Right hindlimb (tissue), 1 donor: ENCODE measurements around the gene CBFA2T2.
"Not testable (repeated sequence)": the region's sequence is repeated elsewhere in the genome, so short reads cannot be mapped to it uniquely, and the experiment has no call there.

Experiments used
- DNase-seq: peaks from one replicate; pipeline ENCODE4 v3.0.0-alpha.2; 2018

CBFA2T2 gene

DNA sequence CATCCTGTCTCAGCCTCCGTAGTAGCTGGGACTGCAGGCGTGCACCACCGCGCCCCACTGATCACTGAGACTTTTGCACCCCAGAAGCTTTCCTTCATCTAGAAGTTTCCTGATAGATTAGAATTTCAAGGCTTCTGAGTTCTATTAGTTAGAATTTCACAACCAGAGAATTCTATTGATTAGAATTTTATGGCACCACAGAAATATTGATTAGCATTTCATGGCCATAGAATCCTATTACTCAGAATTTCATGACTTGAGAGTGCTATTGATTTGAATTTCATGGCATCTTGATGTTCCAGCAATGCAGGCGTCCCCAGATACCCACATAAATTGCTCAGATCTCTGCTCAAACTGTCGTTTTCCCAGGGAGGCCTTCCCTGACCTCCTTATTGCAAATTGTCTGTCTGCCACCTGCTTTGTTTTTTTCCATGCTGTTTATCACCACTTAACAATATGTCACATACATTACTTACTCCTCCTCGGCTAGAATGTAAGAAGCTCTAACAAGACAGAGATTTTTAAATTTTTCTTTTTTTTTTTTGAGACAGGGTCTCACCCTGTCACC is 16.9 kb upstream of the CBFA2T2 start:
- DNase-seq = no peak

DNA sequence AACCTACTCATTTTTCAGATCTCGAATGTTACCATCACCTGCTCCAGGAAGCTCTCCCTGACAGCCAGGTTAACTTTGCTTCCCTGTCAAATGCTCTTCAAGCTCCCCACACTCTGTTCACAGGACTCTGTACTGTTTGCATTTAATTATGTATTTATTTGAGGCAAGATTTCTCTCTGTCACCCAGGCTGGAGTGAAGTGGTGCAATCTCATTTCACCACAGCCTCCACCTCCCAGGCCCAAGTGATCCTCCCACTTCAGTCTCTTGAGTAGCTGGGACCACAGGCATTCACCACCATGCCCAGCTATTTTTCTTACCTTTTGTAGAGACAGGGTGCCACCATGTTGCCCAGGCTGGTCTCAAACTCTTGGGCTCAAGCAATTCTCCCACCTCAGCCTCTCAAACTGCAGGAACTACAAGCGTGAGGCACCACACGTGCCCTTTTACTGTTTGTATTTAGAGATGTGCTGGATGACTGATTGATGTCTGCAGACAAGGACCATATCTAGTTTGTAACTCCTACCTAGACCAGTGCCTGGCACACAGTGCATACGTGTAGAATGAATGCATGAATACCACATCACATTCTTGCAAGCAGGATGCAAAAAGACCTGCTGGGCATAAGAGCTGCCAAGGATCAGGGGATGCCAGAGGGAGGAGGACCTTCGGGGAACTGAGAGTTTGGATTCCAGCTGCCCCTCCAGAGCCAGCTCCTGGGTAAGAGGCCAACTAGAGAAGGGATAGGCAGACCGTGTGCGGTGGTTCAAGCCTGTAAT is 15.6 kb upstream of the CBFA2T2 start:
- no peak for DNase-seq

DNA sequence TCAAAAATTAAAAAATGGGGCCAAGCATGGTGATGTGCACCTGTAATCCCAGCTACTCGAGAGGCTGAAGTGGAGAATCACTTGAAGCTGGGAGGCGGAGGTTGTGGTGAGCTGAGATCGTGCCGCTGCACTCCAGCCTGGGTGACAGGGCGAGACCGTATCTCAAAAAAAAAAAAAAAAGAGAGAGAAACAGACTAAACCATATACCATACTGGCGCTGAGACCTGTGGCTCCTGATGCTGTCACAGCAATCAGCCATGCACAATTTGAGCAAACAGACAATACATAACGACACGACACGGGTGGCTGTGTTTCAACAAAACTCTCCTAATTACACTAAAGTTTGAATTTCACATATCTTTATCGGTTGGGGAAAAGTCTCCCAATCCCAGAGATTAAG is 14.9 kb upstream of the CBFA2T2 start:
- no peak for DNase-seq

DNA sequence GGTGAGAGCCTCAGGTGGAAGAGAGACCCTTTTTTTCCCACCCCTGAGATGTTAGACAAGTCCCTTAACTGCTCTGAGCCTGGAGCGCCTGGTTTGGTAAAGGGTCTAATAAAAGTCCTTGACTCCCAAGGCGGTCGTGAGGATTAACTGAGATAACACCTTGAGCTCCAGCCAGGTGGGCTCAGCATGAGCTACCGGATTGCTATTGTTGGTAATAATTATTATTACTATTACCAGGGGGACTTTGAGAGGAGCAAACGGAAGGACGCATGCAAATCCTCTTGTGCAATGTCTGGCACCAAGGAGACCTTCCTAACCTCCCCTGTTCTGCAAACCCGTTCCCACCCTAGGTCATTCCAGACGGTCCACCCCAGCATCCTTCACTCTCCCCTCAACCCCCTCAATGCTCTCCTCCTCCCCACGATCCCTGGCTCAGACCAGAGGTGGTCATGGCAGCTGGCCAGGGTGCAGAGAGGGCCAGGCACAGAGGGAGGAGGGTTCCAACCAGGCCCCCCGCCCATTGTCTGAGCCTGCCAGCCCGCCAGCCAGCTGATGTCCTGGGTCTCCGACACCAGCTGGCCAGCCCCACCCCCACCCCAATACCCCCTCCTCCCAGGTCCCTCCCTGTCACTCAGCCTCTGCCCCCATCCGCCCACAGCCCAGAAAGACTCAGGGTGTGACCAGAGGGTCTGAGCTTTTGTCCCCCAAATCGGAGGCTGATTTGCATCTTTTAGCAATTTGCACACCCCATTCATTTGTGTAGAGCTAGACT is 14.3 kb upstream of the CBFA2T2 start:
- peak; percentile 31 for DNase-seq

DNA sequence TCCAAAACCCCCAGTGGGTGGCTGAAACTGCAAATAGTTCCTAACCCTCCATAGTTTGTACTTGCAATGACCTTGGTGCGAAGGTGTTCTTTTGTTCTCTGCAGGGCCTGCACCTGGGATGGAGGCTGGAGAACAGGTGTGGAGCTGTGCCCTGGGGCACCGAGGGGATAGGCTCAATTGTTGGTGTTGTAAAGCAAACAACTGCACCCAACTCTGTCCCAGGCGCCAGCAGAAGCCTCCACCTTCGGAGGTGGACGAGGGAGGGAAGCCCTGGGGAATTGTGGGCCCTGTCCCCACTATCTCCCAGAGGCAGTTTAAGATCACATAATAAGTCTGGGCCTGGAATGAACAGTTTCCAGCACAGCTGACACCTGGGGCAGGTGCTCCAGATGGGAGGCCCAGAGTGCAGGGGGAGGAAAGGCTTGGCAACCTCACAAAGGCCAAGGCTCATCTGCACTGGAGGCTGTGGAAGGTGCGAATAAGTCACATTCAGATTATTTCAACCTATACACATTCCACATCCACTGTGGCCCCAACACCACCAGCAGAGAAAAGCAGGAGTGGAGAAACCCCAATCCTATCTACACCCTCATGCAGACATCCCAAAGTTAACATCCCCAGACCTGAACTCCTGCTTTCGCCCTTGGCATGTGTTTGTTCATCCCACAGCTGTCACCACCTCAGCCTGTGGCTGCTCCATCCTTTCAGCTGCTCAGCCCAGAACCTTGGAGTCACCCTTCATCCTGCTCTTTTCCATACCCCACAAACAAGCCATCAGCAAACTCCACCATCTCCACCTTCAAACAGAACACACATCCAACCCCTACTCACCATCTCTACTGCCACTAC is 12.3 kb upstream of the CBFA2T2 start:
- no peak for DNase-seq

DNA sequence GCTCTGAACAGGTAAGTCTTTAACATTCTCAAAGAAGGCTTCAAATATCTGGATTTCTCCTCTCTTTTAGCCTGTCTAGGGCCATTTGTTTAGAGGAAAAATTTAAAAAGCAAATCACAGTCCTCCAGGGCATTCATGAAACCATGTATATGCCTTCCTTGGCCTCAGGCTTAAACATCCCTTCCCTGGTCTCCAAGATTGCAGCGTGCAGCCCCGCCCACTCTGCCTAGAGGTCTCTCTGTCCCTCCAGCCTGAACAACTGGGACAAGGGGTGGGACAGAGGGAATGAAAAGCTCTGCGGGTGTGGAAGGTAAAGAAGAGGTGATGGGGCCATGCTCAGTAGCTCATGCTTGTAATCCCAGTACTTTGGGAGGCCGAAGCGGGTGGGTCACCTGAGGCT is 9.8 kb upstream of the CBFA2T2 start:
- no peak for DNase-seq

DNA sequence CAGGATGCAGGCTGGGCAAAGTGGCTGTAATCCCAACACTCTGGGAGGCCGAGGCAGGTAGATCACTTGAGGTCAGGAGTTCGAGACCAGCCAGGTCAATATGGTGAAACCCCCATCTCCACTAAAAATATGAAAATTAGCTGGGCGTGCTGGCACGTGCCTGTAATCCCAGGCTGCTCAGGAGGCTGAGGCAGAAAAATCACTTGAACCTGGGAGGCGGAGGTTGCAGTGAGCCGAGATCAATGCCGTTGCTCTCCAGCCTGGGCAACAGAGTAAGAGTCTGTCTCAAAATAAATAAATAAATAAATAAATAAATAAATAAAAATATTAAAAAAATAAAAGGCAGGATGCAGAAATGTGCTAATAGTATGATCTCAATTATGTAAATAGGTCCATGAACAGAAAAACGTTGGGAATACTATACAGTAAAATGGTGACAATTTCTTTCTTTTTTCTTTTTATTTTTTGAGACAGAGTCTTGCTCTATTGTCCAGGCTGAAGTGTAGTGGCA is 8.4 kb upstream of the CBFA2T2 start:
- no peak for DNase-seq

DNA sequence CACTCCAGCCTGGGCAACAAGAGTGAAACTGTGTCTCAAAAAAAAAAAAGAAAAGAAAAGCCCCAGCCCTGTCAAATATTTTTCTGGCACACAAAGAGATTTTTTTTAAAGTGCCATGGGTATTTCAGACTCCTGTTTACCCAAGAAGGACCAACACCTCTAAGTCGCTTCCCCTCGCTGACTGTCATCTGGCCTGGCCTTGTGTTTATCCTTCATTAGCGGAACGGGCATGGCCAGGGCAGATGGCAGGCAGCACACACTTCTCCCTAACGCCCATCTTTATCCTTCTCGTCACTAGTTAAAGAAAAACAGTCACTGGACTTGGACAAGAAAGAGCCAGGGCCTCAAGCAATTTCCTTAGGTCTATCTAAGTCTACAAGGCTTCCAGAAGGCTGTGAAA is 7.3 kb upstream of the CBFA2T2 start:
- no peak for DNase-seq

DNA sequence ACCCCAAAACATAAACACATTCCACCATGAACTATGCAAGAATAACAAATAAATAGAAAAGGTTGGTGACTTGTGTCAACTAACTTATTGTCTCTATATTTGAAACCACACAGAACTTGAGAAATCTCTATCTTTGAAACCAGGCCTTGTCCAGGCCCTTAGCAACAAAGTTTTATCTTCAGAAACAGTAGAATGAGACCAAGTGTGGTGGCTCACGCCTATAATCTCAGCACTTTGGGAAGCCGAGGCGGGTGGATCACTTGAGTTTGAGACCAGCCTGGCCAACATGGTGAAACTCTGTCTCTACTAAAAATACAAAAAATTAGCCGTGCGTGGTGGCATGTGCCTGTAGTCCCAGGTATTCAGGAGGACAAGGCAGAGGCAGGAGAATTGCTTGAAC is 6.7 kb upstream of the CBFA2T2 start:
- DNase-seq = not testable (repeated sequence)

DNA sequence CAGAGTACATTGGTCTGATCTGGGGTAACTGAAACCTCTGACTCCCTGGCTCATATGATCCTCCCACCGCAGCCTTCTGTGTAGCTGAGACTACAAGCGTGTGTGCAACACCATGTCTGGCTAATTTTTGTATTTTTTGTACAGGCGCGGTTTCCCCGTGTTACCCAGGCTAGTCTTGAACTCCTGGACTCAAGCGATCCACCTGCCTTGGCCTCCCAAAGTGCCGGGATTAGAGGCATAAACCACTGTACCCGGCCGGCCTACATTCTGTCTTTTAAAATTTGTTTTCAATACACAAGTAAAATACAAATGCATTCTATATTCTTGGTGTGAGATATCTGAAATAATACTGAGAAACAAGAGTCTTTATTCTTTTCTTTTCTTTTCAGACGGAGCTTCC is 1.7 kb upstream of the CBFA2T2 start:
- no peak for DNase-seq

DNA sequence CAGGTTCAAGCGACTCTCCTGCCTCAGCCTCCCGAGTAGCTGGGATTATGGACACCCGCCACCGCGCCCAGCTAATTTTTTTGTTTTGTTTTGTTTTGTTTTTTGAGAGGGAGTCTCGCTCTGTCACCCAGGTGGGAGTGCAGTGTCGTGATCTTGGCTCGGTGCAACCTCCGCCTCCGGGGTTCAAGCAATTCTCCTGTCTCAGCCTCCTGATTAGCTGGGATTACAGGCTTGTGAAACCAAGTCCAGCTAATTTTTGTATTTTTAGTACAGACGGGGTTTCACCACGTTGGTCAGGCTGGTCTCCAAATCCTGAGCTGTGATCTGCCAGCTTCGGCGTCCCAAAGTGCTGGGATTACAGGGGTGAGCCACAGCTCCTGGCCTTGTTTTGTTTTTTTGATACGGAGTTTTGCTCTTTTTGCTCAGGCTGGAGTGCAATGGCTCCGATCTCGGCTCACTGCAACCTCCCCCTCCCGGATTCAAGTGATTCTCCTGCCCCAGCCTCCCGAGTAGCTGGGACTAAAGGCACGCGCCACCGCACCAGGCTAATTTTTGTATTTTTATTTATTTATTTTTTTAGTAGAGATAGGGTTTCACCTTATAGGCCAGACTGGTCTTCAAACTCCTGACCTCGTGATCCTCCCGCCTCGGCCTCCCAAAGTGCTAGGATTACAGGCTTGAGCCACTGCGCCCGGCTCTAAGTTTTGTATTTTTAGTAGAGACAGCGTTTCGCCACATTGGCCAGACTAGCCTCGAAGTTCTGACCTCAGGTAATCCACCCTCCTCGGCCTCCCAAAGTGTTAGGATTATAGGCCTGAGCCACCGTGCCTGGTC is 1.0 kb upstream of the CBFA2T2 start:
- DNase-seq = not testable (repeated sequence)

DNA sequence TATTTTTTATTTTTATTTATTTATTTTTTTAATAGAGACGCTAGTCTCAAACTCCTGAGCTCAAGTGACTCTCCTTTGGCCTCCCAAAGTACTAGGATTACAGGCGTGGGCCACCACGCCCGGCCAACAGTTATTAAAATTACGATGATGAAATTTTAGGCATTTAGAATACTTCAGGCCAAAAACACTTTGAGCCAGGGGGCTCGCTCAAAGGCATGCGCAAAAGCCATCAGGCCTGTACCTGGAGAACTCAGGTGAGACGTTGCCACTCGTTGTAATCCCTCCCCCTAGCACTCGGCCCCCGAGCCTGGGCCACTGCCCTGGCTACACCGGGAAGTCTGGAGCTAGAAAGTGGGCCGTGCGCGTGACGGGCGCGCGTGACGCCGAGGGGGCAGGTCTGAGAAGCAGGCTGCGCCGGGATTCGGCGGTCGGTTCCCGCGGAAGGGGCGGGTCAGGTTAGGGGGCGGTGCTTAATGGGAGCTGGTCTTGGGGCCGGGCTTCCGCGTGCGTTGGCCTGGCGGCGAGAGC is 337 bp upstream of the CBFA2T2 start:
- DNase-seq = peak; percentile 99

DNA sequence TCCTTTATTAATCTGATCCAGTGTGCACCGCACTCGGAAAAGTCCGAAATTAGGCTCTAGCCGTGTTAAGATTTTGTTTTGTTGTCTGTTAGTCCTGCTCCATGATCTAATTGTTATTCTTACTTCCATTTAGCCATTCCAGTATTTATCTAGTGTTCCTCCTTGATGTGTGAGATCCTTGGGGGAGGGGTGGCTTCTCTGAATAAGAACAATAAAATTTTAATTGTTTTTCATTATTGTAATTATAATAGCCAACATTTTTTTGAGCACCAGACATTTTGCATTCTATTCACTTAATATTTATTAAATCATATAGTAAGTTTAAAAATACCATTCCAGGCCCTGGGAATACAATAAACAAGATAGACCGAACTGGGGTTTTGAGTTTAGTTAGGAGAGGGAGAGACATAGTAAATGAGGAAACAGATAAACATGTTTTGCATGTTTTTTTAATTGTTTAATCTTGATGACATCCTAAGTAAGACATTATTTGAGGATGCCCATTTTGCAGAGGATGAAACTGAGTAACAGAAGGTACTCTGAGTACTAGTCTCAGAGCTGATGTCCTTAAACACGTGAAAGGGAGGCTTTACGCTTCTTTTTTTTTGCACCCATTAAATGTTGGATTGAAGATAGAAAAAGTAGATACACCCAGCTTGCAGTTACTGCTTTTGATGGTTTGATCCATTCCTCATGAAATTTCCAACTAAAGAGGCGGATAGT is 1.2 kb downstream of the CBFA2T2 start:
- no peak for DNase-seq

DNA sequence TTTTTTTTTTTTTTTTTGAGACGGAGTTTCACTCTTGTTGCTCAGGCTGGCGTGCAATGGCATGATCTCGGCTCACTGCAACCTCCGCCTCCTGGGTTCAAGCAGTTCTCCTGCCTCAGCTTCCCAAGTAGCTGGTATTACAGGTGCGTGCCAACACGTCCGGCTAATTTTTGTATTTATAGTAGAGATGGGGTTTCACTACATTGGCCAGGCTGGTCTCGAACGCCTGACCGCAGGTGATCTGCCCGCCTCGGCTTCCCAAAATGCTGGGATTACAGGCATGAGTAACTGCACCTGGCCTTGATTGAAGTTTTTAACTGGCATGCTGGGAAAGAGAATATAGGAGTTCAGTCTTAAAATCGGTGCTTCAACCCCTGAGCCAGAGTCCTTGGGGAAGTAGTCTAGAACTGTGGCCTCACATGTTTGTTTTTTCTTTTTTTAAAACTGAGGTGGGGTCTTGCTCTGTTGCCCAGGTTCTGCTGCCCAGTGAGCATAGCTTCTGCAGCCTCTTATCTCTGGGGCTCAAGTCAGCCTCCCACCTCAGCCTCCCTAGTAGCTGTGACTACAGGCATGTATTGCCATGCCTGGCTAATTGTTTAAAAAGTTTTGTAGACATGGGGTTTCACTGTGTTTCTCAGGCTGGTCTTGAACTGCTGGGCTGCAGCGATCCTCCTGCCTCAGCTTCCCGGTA is 3.3 kb downstream of the CBFA2T2 start:
- no peak for DNase-seq

DNA sequence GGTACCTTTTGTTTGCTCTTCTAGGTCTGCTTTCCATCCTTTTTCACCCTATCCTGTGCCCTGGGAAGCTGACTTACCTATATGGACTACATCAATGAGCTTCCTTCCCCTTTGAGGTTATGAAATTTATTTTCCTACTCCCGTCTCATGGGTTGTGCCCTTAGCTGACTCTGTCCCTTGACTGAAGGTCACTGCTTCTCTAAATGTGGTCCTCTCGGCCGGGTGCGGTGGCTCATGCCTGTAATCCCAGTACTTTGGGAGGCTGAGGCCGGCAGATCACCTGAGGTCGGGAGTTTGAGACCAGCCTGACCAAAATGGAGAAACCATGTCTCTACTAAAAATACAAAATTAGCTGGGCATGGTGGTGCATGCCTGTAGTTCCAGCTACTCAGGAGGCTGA is 6.9 kb downstream of the CBFA2T2 start:
- not testable (repeated sequence) for DNase-seq

DNA sequence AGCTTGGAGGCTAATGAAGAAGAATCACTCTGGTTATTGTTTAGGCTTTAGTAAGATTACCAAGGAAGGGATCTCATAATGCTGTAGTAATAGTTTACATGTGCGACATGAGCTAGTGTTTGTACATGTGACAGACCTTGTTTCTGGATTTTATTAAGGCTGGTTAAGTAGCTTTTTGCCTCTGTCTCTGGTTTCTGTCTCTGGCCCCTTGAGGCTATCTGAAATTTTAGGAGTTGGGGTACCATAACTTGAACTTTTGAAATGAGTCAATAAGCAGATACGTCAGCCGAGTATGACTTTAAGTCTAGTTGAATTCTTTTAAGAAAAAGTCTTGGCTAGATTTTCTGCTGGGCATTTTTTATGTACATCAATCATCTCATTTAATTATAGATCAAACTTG is 9.5 kb downstream of the CBFA2T2 start:
- no peak for DNase-seq

DNA sequence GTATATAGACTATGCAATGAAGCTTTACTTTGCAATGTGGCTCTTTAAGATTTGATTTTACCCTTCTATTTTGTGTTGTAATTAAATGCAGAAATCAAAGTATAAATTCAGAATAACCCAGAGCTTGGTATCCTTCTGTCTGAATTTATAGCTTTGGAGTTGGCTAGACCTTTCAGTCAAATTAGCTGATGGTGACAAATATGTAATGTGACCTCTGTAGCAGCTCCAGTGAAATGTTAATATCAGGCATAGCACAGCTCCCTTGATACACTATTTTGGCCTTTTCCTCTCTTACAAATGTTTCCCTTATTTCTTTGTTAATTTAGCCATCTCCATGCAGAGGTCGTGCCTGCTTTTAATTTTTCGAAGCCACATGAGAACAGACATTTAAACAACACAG is 11.1 kb downstream of the CBFA2T2 start:
- no peak for DNase-seq

DNA sequence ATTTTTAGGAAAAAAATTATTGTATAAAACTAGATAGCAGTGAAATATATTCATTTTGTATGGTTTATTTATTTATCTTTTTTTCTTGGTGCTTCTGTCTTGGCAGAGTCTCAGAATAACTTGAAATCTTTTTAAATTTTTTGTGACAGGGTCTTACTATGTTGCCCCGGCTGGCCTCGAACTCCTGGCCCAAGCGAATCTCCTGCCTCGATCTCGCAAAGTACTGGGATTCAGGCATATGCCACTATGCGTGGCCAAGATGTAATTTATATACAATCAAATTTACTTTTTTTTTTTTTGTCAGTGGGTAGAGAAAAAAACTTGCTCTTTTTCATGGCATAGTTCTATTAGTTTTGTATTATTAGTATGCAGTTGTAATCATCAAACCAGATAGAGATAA is 13.7 kb downstream of the CBFA2T2 start:
- DNase-seq = no peak

DNA sequence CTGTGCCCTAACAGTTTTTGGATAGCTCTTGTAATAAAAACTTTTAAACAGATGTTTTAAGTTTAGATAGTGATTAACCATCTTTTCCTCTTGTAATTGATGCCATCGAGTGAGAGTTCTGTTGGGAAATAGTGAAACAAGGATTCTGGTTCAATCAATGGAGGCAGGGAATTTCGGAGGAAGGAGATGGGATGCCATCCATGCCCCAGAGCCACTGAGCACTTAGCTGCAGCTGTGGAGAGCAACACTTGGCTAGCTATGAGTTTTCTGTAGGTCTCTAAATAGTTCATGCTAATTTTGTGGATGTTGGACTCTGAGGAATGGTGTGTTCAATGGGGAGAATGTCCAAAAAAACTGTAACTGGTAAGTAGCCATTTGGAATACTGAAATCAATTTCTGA is 16.7 kb downstream of the CBFA2T2 start:
- DNase-seq = no peak

DNA sequence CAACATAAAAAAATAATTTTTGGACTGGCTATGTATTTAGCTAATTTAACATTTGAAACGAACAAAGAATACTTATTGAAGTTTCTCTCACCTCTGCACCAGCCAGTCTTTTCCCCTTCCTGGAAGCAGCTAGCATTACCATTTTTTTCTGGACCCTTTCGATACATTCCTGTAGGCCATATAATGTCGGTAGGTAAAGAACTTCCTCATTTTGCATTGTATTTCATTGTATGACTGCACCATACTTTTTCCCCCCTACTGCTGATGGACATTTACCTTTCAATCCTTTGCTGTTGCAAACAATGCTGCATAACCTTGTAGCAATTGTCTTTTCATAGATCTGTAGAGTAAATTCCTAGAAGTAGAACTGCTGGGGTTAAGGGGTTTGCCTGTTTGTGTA is 17.6 kb downstream of the CBFA2T2 start:
- no peak for DNase-seq
